ENCODE data around the gene KCNH5.

Gene KCNH5

DNA sequence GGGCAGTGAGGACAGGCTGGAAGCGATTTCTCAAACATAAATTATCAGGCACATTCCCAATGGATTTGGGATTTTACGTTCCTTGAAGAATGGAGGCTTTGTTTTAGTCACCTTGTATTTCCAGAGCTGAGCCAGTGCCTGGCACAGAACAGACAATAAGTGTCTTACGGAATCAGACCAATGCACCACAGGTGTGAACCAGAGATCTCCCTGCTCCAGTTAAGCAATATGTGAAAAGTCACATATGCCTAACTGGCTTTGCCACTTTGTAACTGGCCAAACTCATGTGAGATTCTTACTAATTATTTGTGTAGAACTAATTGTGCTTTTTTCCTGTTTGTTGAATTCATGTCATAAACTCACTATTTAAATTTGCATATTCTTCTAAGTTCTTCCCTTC lies 130.4 kb downstream of the KCNH5 start:
- TF ChIP-seq, protein P1, sequence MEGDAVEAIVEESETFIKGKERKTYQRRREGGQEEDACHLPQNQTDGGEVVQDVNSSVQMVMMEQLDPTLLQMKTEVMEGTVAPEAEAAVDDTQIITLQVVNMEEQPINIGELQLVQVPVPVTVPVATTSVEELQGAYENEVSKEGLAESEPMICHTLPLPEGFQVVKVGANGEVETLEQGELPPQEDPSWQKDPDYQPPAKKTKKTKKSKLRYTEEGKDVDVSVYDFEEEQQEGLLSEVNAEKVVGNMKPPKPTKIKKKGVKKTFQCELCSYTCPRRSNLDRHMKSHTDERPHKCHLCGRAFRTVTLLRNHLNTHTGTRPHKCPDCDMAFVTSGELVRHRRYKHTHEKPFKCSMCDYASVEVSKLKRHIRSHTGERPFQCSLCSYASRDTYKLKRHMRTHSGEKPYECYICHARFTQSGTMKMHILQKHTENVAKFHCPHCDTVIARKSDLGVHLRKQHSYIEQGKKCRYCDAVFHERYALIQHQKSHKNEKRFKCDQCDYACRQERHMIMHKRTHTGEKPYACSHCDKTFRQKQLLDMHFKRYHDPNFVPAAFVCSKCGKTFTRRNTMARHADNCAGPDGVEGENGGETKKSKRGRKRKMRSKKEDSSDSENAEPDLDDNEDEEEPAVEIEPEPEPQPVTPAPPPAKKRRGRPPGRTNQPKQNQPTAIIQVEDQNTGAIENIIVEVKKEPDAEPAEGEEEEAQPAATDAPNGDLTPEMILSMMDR (IDR thresholded peaks at IDR 0.05): no peak

DNA sequence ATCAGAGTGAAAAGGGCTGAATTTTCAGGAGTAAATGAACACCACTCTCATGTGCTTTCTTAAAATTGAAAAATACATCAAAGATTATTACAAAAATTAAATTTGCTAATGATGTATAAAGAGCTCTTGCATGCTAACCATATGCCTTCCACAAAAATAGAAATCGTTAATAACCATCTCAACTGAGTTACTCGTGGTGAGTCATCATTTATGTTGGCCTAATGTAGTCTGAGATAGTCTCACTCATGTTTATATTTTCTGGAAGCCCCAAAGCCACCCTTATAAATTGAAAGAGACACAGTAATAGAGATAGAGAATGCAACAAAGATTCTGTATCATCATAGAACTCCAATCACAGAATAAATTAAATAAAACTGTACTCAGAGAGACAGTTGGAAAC lies 131.2 kb downstream of the KCNH5 start:
- TF ChIP-seq, protein P1 (IDR thresholded peaks at IDR 0.05): no peak

DNA sequence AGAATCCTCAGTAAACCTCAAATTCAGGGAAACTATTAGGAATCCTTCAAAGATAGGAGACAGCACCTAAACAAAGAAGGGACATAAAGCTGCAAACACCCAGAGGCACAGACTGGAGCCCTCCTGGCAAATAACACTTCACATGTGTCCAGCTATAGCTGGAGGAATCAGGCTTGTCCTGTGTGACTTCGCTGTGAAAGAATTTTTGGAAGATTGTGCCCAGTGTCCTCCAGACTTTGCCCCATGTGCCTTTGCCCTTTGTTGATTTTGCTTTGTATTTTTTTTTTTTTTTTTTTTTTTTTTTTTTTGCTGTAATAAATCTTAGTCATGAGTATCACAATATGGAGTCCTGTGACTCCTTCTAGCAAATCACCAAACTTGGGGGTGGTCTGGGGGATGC lies 136.8 kb downstream of the KCNH5 start:
- TF ChIP-seq, protein P1 (IDR thresholded peaks at IDR 0.05): no peak

GRCh38 chr14:62905566-62905965 lies 139.7 kb downstream of the KCNH5 start:
- TF ChIP-seq, protein P1 (IDR thresholded peaks at IDR 0.05): no peak

DNA sequence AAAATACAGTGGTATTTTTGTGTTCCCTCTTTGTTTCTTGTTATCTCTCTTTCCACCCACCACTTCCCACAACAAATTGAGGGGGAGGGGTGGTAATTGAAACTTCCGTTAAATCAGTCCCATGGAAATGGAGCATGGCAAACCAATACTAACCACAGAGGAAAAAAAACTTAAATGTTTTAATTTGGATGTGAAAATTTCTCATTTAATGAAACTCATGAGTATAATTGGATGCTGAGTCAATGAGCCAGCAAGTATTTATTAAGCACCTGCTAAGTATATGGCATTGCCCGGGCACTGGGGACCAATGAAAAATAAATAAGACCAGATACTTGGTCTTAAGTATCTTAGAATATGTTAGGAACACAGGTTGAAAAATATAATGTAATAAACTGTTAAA lies 147.5 kb downstream of the KCNH5 start:
- TF ChIP-seq, protein P1 (IDR thresholded peaks at IDR 0.05): no peak

DNA sequence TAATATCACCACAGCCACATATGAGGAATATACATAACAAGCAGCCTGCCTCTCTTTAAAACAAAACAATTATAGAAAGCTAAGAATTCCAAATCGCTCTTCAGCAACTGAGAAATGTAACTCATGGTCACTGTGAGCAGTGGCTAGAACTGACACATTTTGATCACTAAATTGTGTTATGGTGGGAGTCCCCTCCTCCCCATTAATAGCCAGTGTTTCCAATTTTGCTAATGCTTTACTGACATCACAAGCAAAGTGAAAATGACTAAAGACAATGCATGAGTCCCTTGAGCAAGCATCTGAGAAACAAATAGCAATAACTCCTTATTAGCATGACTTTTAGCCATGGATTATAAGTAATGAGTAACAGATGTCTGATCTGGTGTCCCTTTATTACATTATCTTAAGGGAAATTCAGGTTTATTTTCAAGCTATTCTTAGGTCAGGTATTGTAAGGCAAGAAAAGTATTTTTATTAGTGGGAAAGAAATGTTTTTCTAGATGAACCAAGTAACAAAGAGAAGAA lies 148.3 kb downstream of the KCNH5 start:
- TF ChIP-seq, protein P1 (IDR thresholded peaks at IDR 0.05): no peak

- TF ChIP-seq, protein P1 (IDR thresholded peaks at IDR 0.05): no peak
Observed at GRCh38 chr14:62894736-62895135, 150.5 kb downstream of the KCNH5 start.

DNA sequence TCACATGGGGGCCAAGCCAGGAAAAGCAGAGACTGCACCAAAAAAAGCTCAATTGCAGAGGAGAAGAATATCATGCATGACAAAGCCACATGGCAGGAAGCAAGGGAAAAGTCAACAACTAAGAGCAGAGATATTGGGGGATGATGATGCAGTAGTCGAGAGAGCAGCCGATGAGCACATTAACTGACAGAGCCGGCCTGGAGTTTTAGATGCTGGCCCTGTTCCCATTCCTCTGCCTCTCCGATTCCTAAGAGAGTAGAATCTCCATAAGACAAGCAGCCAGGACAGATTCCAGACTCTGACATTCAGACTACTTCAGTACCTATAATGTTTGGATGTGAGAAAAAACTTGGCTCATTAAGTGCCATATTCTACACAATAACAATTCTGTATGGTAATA lies 155.9 kb downstream of the KCNH5 start:
- TF ChIP-seq, protein P1 (IDR thresholded peaks at IDR 0.05): no peak
